ENCODE measurements around the gene CREB3L1. TPM values are rescaled to one million over a fixed set of nuclear protein-coding genes. Genes with fewer than 3 reads are reported as not detected.

CREB3L1 gene
- total RNA-seq, 1 experiment from 2014 or later, result 3.3 TPM

GRCh38 chr11:46353698-46354097 is 76.2 kb downstream of the CREB3L1 start:
- H3K23ac ChIP-seq (ENCODE audit: insufficient read length, low read depth, low read length), result no peak overlapping the region
- no peaks in the 10 kb centered on the region for H3K27me3 ChIP-seq (ENCODE audit: insufficient read depth, low read length)
- no peak overlapping the region for H3K27ac ChIP-seq (ENCODE audit: insufficient read length, low read depth, low read length)
- peaks cover 0 to 13% (median 0%) of the 10 kb centered on the region in 3 experiments; a peak in 2 of 7 replicates for H3K36me3 Mint-ChIP-seq (ENCODE audit: insufficient read depth in 1 of 3, low read depth in 3 of 3)
- H2AK5ac ChIP-seq (ENCODE audit: insufficient read length, low read length), result no peak overlapping the region
- no peak overlapping the region for H2BK20ac ChIP-seq (ENCODE audit: low read depth, low read length, poor library complexity, severe bottlenecking)
- no peak overlapping the region for H4K8ac ChIP-seq (replicated peaks; ENCODE audit: insufficient read length, low read depth, low read length)
- no peaks in the 10 kb centered on the region for H3K9me3 Mint-ChIP-seq
- H3K4me2 ChIP-seq (ENCODE audit: insufficient read depth, insufficient read length, low read length), result no peak overlapping the region
- H3K56ac ChIP-seq (ENCODE audit: insufficient read length, low read depth, low read length), result no peak overlapping the region
- H3K79me2 ChIP-seq (ENCODE audit: insufficient read depth, low read length), result peaks cover 8% of the 10 kb centered on the region; the same call in 1 of the 2 replicates
- H4K91ac ChIP-seq (ENCODE audit: insufficient read length, low read depth, low read length), result no peak overlapping the region
- no peak overlapping the region for H2BK15ac ChIP-seq (ENCODE audit: low read depth, low read length)
- no peaks in the 10 kb centered on the region for H3K9me3 ChIP-seq (ENCODE audit: control insufficient read depth, low read depth, low read length)
- H2AFZ ChIP-seq (ENCODE audit: low read length), result no peak overlapping the region
- no peak overlapping the region for H4K5ac ChIP-seq (ENCODE audit: insufficient read length, low read depth, low read length)
- DNase-seq, result no peak
- H2BK120ac ChIP-seq (ENCODE audit: low read depth, low read length, poor library complexity, severe bottlenecking), result no peak overlapping the region
- H3K4ac ChIP-seq (ENCODE audit: low read depth, low read length), result no peak overlapping the region
- peaks cover 55 to 69% of the 10 kb centered on the region in 2 experiments for H3K4me1 Mint-ChIP-seq
- H4K20me1 ChIP-seq (ENCODE audit: control insufficient read depth, insufficient read depth, insufficient read length), result no peaks in the 10 kb centered on the region
- no peaks in the 10 kb centered on the region for H3K27me3 Mint-ChIP-seq (ENCODE audit: low read depth)
- no peak overlapping the region for H3K4me3 Mint-ChIP-seq
- H3K79me1 ChIP-seq (ENCODE audit: insufficient read depth, low read depth, low read length, poor library complexity, severe bottlenecking), result peaks cover 9% of the 10 kb centered on the region
- H2BK5ac ChIP-seq (ENCODE audit: insufficient read length, low read length), result no peak overlapping the region
- WGBS (ENCODE audit: extremely low coverage, insufficient read length, low lambda C conversion rate), result no CpG with 5 or more reads among the region's 9 CpGs
- no peak overlapping the region for H3K14ac ChIP-seq (ENCODE audit: insufficient read depth, low read length)
- H3K18ac ChIP-seq (ENCODE audit: insufficient read length, low read depth, low read length), result no peak overlapping the region
- no peaks in the 10 kb centered on the region for H3K23me2 ChIP-seq (ENCODE audit: insufficient read length, low read depth, low read length, poor library complexity, severe bottlenecking)
- no peak overlapping the region for H3T11ph ChIP-seq (ENCODE audit: low read length)
- H2BK12ac ChIP-seq (ENCODE audit: insufficient read length, low read depth, low read length), result no peak overlapping the region
- H3K27ac Mint-ChIP-seq, result no peak overlapping the region; a peak in 1 of 7 replicates
- TF ChIP-seq, protein P1, sequence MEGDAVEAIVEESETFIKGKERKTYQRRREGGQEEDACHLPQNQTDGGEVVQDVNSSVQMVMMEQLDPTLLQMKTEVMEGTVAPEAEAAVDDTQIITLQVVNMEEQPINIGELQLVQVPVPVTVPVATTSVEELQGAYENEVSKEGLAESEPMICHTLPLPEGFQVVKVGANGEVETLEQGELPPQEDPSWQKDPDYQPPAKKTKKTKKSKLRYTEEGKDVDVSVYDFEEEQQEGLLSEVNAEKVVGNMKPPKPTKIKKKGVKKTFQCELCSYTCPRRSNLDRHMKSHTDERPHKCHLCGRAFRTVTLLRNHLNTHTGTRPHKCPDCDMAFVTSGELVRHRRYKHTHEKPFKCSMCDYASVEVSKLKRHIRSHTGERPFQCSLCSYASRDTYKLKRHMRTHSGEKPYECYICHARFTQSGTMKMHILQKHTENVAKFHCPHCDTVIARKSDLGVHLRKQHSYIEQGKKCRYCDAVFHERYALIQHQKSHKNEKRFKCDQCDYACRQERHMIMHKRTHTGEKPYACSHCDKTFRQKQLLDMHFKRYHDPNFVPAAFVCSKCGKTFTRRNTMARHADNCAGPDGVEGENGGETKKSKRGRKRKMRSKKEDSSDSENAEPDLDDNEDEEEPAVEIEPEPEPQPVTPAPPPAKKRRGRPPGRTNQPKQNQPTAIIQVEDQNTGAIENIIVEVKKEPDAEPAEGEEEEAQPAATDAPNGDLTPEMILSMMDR (conservative IDR thresholded peaks at IDR 0.05), result no peak
- H3K4me1 ChIP-seq (ENCODE audit: insufficient read depth, low read length), result peaks cover 6% of the 10 kb centered on the region; the same call in 1 of the 2 replicates
- H3K9ac ChIP-seq (ENCODE audit: extremely low read depth, insufficient read length, low read length), result no peak overlapping the region
